OCI-LY1 (cell line): ENCODE data around the gene DAPK2.

Experiments used
- H2AFZ ChIP-seq: fragments of 200-600 bp; sonication (generic), shearing (Covaris generic); 2 replicates; pipeline ENCODE4 v1.6.0; 2014; ENCODE audit warnings: antibody characterized with exemption, mild to moderate bottlenecking, low read length
- H3F3A ChIP-seq: fragments of 200-600 bp; sonication (generic), shearing (Covaris generic); 2 replicates; pipeline ENCODE4 v1.6.0; 2014; ENCODE audit warnings: mild to moderate bottlenecking, antibody characterized with exemption, low read length, moderate library complexity; ENCODE audit not compliant: insufficient read depth
- H3K27ac ChIP-seq: fragments of 200-600 bp; sonication (generic); 2 replicates; pipeline ENCODE4 v1.5.1; 2014; ENCODE audit warnings: low read length, mixed run types, mild to moderate bottlenecking, low read depth; ENCODE audit not compliant: poor library complexity, severe bottlenecking
- H3K27me3 ChIP-seq: fragments of 200-600 bp; sonication (generic); 2 replicates; pipeline ENCODE4 v1.6.0; 2014; ENCODE audit warnings: antibody characterized with exemption, mild to moderate bottlenecking, low read length, moderate library complexity; ENCODE audit not compliant: insufficient read depth
- H3K36me3 ChIP-seq: fragments of 200-600 bp; sonication (generic); 2 replicates; pipeline ENCODE4 v1.6.1; 2014; ENCODE audit warnings: mild to moderate bottlenecking, antibody characterized with exemption, low read length, moderate library complexity, mixed read lengths; ENCODE audit not compliant: insufficient read depth
- H3K4me1 ChIP-seq: fragments of 200-600 bp; sonication (generic); 2 replicates; pipeline ENCODE4 v1.5.1; 2014; ENCODE audit warnings: mild to moderate bottlenecking, low read length, moderate library complexity; ENCODE audit not compliant: insufficient read depth, severe bottlenecking
- H3K4me2 ChIP-seq: fragments of 200-600 bp; sonication (generic), shearing (Covaris generic); 2 replicates; pipeline ENCODE4 v1.6.1; 2014; ENCODE audit warnings: low read length
- H3K4me3 ChIP-seq: fragments of 200-600 bp; sonication (generic); 2 replicates; pipeline ENCODE4 v1.5.1; 2014; ENCODE audit warnings: low read length, low read depth, mild to moderate bottlenecking, mixed read lengths; ENCODE audit not compliant: poor library complexity, severe bottlenecking
- H3K79me2 ChIP-seq: fragments of 200-600 bp; shearing (Covaris generic); 2 replicates; pipeline ENCODE4 v1.6.1; 2016; ENCODE audit warnings: mixed run types, low read length, mixed read lengths; ENCODE audit not compliant: insufficient read depth
- H3K9ac ChIP-seq: fragments of 200-600 bp; sonication (generic), shearing (Covaris generic); 2 replicates; pipeline ENCODE4 v1.6.1; 2014; ENCODE audit warnings: mild to moderate bottlenecking, low read length, mixed read lengths
- H3K9me2 ChIP-seq: fragments of 200-600 bp; sonication (generic), shearing (Covaris generic); 2 replicates; pipeline ENCODE4 v1.6.1; 2014; ENCODE audit warnings: low read depth, mild to moderate bottlenecking, low read length, mixed read lengths
- H3K9me3 ChIP-seq: fragments of 200-600 bp; shearing (Covaris generic); 2 replicates; pipeline ENCODE4 v1.6.1; 2014; ENCODE audit warnings: low read length, mixed read lengths
- H4K20me1 ChIP-seq: fragments of 200-600 bp; sonication (generic), shearing (Covaris generic); 2 replicates; pipeline ENCODE4 v1.6.0; 2016; ENCODE audit warnings: mild to moderate bottlenecking, low read length; ENCODE audit not compliant: insufficient read depth
- EZH2 ChIP-seq: fragments of 200-600 bp; sonication (generic), shearing (Covaris generic); IDR thresholded peaks from 2 replicates; pipeline ENCODE4 v1.8.0; 2017; ENCODE audit warnings: borderline replicate concordance, mixed run types, mild to moderate bottlenecking, antibody characterized with exemption, low read length, moderate library complexity, mixed read lengths
- TF ChIP-seq, protein P1 (sequence below): fragments of 200-600 bp; sonication (generic), shearing (Covaris generic); IDR thresholded peaks from 2 replicates; pipeline ENCODE4 v1.5.1; 2017; ENCODE audit warnings: mild to moderate bottlenecking, antibody characterized with exemption, low read length, moderate library complexity, mixed read lengths

DAPK2 gene

DNA sequence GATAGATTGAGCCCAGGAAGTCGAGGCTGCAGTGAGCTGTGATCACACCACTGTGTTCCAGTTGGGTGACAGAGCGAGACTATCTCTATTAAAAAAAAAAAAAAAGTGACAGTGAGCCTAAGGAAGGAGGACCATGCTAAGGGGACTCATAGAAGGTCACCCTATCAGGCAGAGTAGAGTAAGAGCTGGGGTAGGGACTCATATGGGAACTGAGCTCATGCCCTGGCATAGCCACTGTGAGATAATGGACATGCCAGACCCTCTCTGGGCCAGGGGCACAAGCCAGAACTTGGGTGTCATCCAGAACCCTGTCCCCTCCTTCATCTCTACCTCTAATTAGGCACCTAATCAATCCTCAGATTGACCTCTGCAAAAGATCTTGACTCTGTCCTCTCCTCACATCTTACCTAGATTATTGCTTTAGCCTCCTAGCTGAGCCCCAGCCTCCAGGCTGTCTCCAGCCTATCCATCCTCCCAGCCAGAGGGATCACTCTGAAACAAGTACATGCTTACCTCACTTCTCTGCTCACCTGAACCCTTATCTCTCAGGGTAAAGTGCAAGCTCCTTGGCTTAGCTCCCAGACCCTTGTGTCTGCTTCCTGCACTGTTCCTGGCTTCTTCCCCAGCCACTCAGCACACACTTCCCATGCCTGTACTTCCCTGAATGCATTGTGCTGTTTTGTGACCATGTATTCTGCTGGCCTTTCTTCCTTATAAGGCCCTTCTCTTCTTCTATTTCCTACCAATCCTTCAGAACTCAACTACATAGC, 76.4 kb downstream of the DAPK2 start:
- Histone ChIP-seq H4K20me1 (no peaks in the 10 kb centered on the region), H2AFZ (no peak overlapping the region), H3K4me1 (peaks cover 6% of the 10 kb centered on the region), H3K79me2 (no peaks in the 10 kb centered on the region), H3K4me3 (no peak overlapping the region), H3K9me2 (no peaks in the 10 kb centered on the region), H3F3A (no peaks in the 10 kb centered on the region), H3K4me2 (no peak overlapping the region), H3K36me3 (no peaks in the 10 kb centered on the region), H3K9me3 (no peaks in the 10 kb centered on the region), H3K9ac (no peak overlapping the region), H3K27ac (no peak overlapping the region), H3K27me3 (no peaks in the 10 kb centered on the region)
- TF ChIP-seq EZH2, result no peak
- TF ChIP-seq, protein P1, sequence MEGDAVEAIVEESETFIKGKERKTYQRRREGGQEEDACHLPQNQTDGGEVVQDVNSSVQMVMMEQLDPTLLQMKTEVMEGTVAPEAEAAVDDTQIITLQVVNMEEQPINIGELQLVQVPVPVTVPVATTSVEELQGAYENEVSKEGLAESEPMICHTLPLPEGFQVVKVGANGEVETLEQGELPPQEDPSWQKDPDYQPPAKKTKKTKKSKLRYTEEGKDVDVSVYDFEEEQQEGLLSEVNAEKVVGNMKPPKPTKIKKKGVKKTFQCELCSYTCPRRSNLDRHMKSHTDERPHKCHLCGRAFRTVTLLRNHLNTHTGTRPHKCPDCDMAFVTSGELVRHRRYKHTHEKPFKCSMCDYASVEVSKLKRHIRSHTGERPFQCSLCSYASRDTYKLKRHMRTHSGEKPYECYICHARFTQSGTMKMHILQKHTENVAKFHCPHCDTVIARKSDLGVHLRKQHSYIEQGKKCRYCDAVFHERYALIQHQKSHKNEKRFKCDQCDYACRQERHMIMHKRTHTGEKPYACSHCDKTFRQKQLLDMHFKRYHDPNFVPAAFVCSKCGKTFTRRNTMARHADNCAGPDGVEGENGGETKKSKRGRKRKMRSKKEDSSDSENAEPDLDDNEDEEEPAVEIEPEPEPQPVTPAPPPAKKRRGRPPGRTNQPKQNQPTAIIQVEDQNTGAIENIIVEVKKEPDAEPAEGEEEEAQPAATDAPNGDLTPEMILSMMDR, result no peak

DNA sequence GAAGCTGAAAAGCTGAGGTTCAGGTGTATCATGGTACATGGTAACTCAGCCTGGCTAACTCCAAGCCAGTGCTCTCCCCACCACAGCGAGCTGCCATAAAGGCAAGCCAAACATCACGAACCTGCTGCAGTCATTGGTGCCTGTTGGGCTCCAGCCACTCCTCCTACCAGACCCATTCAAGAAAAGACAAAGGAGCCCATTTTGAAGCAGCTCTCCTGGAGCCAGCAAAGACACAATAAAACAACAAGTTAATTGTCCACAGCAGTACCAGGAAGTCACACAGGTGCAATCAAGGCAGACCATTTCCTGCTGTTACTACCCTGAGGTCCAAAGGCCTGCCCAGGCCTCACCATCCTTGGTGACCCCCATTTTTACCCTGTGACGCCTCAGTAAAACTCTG, 77.6 kb downstream of the DAPK2 start:
- no peak overlapping the region for H2AFZ ChIP-seq
- H3K9ac ChIP-seq, result no peak overlapping the region
- no peaks in the 10 kb centered on the region for H4K20me1 ChIP-seq
- H3K4me1 ChIP-seq, result peaks cover 6% of the 10 kb centered on the region
- H3K27me3 ChIP-seq, result no peaks in the 10 kb centered on the region
- no peaks in the 10 kb centered on the region for H3F3A ChIP-seq
- H3K79me2 ChIP-seq, result no peaks in the 10 kb centered on the region
- no peak overlapping the region for H3K4me3 ChIP-seq
- H3K36me3 ChIP-seq, result no peaks in the 10 kb centered on the region
- peaks cover 3% of the 10 kb centered on the region; the same call in 1 of the 2 replicates for H3K9me3 ChIP-seq
- H3K27ac ChIP-seq, result no peak overlapping the region
- no peak for TF ChIP-seq EZH2
- TF ChIP-seq, protein P1, result no peak
- H3K9me2 ChIP-seq, result no peaks in the 10 kb centered on the region
- no peak overlapping the region for H3K4me2 ChIP-seq

DNA sequence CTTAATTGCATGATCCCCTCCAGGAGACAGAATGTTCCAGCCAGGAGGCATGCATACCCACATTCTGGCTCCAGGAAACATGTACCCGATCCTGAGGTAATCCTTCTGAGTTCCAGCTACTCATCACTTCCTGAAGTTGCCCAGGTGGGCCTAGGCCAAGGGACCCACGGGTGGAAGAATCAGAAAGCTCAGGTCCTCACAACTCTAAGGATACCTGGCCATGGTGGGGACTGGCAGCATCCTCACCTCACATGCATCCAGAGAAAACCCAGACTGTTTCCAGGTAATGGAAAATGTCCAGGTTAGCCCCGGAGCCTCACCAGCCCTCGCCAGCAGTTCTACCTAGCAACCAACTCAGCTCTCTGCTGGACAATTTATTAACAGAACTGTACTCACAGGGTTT, 78.2 kb downstream of the DAPK2 start:
- H3K9ac ChIP-seq, result no peak overlapping the region

More for the DNA sequence above, 78.2 kb downstream of the DAPK2 start:
- no peaks in the 10 kb centered on the region for H3K36me3 ChIP-seq
- H3K4me2 ChIP-seq, result no peak overlapping the region
- H3K27me3 ChIP-seq, result no peaks in the 10 kb centered on the region
- H4K20me1 ChIP-seq, result no peaks in the 10 kb centered on the region
- H3K79me2 ChIP-seq, result no peaks in the 10 kb centered on the region
- H2AFZ ChIP-seq, result no peak overlapping the region
- no peak for TF ChIP-seq EZH2
- TF ChIP-seq, protein P1, result no peak
- H3K4me3 ChIP-seq, result no peak overlapping the region
- no peaks in the 10 kb centered on the region for H3K9me2 ChIP-seq
- H3K9me3 ChIP-seq, result peaks cover 4% of the 10 kb centered on the region; the same call in 1 of the 2 replicates
- H3K27ac ChIP-seq, result no peak overlapping the region
- H3F3A ChIP-seq, result no peaks in the 10 kb centered on the region
- peaks cover 6% of the 10 kb centered on the region for H3K4me1 ChIP-seq
